AG09319 (cell line): Measurements from ENCODE around the gene ARHGAP15.

Experiments used
- DNase-seq: peaks from one replicate; pipeline ENCODE4 v3.0.0-alpha.2; 2010; ENCODE audit warnings: low read depth; ENCODE audit errors: extremely low read depth
- CTCF ChIP-seq: IDR thresholded peaks from 2 replicates; pipeline ENCODE4 v1.5.1; 2011; ENCODE audit warnings: low read depth, mild to moderate bottlenecking, inconsistent platforms, low read length, moderate library complexity

The ARHGAP15 gene

GRCh38 chr2:143793381-143793780 is 664.2 kb downstream of the ARHGAP15 start:
- TF ChIP-seq CTCF, result no peak
- DNase-seq, result no peak

- DNase-seq, result no peak
- no peak for TF ChIP-seq CTCF
These were observed 666.8 kb downstream of the ARHGAP15 start for GRCh38 chr2:143796051-143796450.

- no peak for TF ChIP-seq CTCF
- no peak for DNase-seq
These were observed 672.3 kb downstream of the ARHGAP15 start for GRCh38 chr2:143801561-143801960.

GRCh38 chr2:143802242-143802641 is 673.0 kb downstream of the ARHGAP15 start:
- DNase-seq, result no peak
- TF ChIP-seq CTCF, result no peak

GRCh38 chr2:143802871-143803650 is 673.8 kb downstream of the ARHGAP15 start:
- TF ChIP-seq CTCF, result no peak
- no peak for DNase-seq

- TF ChIP-seq CTCF, result no peak
- DNase-seq, result no peak
These were observed 674.7 kb downstream of the ARHGAP15 start for GRCh38 chr2:143803936-143804335.

GRCh38 chr2:143805666-143806065 is 676.4 kb downstream of the ARHGAP15 start:
- no peak for TF ChIP-seq CTCF
- DNase-seq, result no peak
